A673 (cell line): Measurements from ENCODE around the gene UBE3B.

Experiments used
- CTCF ChIP-seq: fragments of 300-800, 200-600 bp; sonication (generic); conservative IDR thresholded peaks from 2 replicates; pipeline ENCODE4 v1.5.1; 2017; ENCODE audit warnings: low read depth, mild to moderate bottlenecking, antibody characterized with exemption, low read length, moderate library complexity, mixed read lengths
- EZH2 ChIP-seq: fragments of 200-600 bp; sonication (generic); IDR thresholded peaks from 2 replicates; pipeline ENCODE4 v1.6.1; 2017; ENCODE audit warnings: borderline replicate concordance, low read depth, mild to moderate bottlenecking, mixed read lengths, antibody characterized with exemption, low read length; ENCODE audit not compliant: poor library complexity, severe bottlenecking

- TF ChIP-seq CTCF: no peak
- no peak for TF ChIP-seq EZH2
These were observed 26.6 kb downstream of the UBE3B start for GRCh38 chr12:109504068-109504467.
